Measurements from ENCODE around the gene ZBTB42.

DNA sequence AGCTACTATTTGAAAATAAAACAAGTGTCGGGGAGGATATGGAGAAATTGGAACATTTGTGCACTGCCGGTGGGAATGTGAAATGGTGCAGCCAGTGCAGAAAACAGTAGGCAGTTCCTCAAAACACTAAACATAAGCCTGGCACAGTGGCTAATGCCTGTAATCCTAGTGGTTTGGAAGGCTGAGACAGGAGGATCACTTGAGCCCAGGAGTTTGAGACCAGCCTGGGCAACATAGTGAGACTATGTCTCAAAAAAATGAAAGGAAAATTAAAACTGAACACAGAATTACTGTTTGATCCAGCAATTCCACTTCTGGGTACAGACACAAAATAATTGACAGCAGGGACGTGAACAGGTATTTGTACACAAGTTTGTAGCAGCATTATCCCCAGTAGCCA, 35.4 kb upstream of the ZBTB42 start:
- TF ChIP-seq, protein P1, sequence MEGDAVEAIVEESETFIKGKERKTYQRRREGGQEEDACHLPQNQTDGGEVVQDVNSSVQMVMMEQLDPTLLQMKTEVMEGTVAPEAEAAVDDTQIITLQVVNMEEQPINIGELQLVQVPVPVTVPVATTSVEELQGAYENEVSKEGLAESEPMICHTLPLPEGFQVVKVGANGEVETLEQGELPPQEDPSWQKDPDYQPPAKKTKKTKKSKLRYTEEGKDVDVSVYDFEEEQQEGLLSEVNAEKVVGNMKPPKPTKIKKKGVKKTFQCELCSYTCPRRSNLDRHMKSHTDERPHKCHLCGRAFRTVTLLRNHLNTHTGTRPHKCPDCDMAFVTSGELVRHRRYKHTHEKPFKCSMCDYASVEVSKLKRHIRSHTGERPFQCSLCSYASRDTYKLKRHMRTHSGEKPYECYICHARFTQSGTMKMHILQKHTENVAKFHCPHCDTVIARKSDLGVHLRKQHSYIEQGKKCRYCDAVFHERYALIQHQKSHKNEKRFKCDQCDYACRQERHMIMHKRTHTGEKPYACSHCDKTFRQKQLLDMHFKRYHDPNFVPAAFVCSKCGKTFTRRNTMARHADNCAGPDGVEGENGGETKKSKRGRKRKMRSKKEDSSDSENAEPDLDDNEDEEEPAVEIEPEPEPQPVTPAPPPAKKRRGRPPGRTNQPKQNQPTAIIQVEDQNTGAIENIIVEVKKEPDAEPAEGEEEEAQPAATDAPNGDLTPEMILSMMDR (IDR thresholded peaks at IDR 0.05), result no peak
- TF ChIP-seq POLR2A (IDR thresholded peaks at IDR 0.05), result no peak
